HUES48 (cell line): ENCODE results near the gene DDX25.

Experiments used
- H3K27ac ChIP-seq: one replicate; pipeline ENCODE4 v1.7.0; 2013; ENCODE audit warnings: low read depth, low read length, inconsistent platforms
- H3K27me3 ChIP-seq: 2 replicates; pipeline ENCODE4 v1.6.1; 2013; ENCODE audit warnings: mild to moderate bottlenecking, low read length; ENCODE audit not compliant: control insufficient read depth, insufficient read depth
- H3K36me3 ChIP-seq: 2 replicates; pipeline ENCODE4 v1.6.1; 2013; ENCODE audit warnings: low read length; ENCODE audit not compliant: control insufficient read depth, insufficient read depth
- H3K4me1 ChIP-seq: 2 replicates; pipeline ENCODE4 v1.6.1; 2013; ENCODE audit warnings: mild to moderate bottlenecking, low read length; ENCODE audit not compliant: control insufficient read depth, insufficient read depth
- H3K4me3 ChIP-seq: 2 replicates; pipeline ENCODE4 v1.5.1; 2013; ENCODE audit warnings: mild to moderate bottlenecking, low read depth, low read length
- H3K9ac ChIP-seq: 2 replicates; pipeline ENCODE4 v1.6.1; 2013; ENCODE audit warnings: mild to moderate bottlenecking, low read depth, low read length, moderate library complexity
- H3K9me3 ChIP-seq: 2 replicates; pipeline ENCODE4 v1.6.1; 2013; ENCODE audit warnings: low read length; ENCODE audit not compliant: control insufficient read depth, insufficient read depth

Gene DDX25

GRCh38 chr11:125925804-125926203, 21.5 kb downstream of the DDX25 start:
- peaks cover 2% of the 10 kb centered on the region; the same call in 1 of the 2 replicates for H3K4me1 ChIP-seq
- no peaks in the 10 kb centered on the region for H3K36me3 ChIP-seq
- no peaks in the 10 kb centered on the region for H3K9me3 ChIP-seq
- H3K27ac ChIP-seq, result no peak overlapping the region
- no peak overlapping the region for H3K4me3 ChIP-seq
- no peak overlapping the region for H3K9ac ChIP-seq
- no peaks in the 10 kb centered on the region for H3K27me3 ChIP-seq

GRCh38 chr11:125926682-125927081, 22.4 kb downstream of the DDX25 start:
- no peak overlapping the region for H3K4me3 ChIP-seq
- no peaks in the 10 kb centered on the region for H3K9me3 ChIP-seq
- H3K4me1 ChIP-seq, result peaks cover 2% of the 10 kb centered on the region; the same call in 1 of the 2 replicates
- H3K27ac ChIP-seq, result no peak overlapping the region
- no peak overlapping the region for H3K9ac ChIP-seq
- no peaks in the 10 kb centered on the region for H3K36me3 ChIP-seq
- no peaks in the 10 kb centered on the region for H3K27me3 ChIP-seq

GRCh38 chr11:125929445-125930075, 25.3 kb downstream of the DDX25 start:
- Histone ChIP-seq H3K9me3 (no peaks in the 10 kb centered on the region), H3K27me3 (no peaks in the 10 kb centered on the region), H3K36me3 (no peaks in the 10 kb centered on the region), H3K27ac (no peak overlapping the region), H3K4me3 (no peak overlapping the region), H3K4me1 (peaks cover 24% of the 10 kb centered on the region), H3K9ac (no peak overlapping the region)

GRCh38 chr11:125930076-125930450, 25.8 kb downstream of the DDX25 start:
- no peaks in the 10 kb centered on the region for H3K36me3 ChIP-seq
- H3K27ac ChIP-seq, result no peak overlapping the region
- H3K4me1 ChIP-seq, result peaks cover 24% of the 10 kb centered on the region
- H3K9me3 ChIP-seq, result no peaks in the 10 kb centered on the region
- H3K4me3 ChIP-seq, result no peak overlapping the region
- no peaks in the 10 kb centered on the region for H3K27me3 ChIP-seq
- H3K9ac ChIP-seq, result no peak overlapping the region

GRCh38 chr11:125931116-125931515, 26.8 kb downstream of the DDX25 start:
- no peak overlapping the region for H3K27ac ChIP-seq
- no peaks in the 10 kb centered on the region for H3K27me3 ChIP-seq
- peaks cover 22% of the 10 kb centered on the region for H3K4me1 ChIP-seq
- no peak overlapping the region for H3K9ac ChIP-seq
- no peaks in the 10 kb centered on the region for H3K9me3 ChIP-seq
- H3K36me3 ChIP-seq, result no peaks in the 10 kb centered on the region
- H3K4me3 ChIP-seq, result no peak overlapping the region

- Histone ChIP-seq H3K36me3 (no peaks in the 10 kb centered on the region), H3K4me3 (no peak overlapping the region), H3K9ac (no peak overlapping the region), H3K27me3 (no peaks in the 10 kb centered on the region), H3K9me3 (no peaks in the 10 kb centered on the region), H3K27ac (no peak overlapping the region), H3K4me1 (peaks cover 22% of the 10 kb centered on the region)
Measured at GRCh38 chr11:125931668-125932067, 27.4 kb downstream of the DDX25 start.

- Histone ChIP-seq H3K27me3 (no peaks in the 10 kb centered on the region), H3K4me1 (peaks cover 22% of the 10 kb centered on the region), H3K9me3 (no peaks in the 10 kb centered on the region), H3K9ac (no peak overlapping the region), H3K36me3 (no peaks in the 10 kb centered on the region), H3K4me3 (no peak overlapping the region), H3K27ac (no peak overlapping the region)
Measured at GRCh38 chr11:125932301-125932700, 28.0 kb downstream of the DDX25 start.

GRCh38 chr11:125933030-125933813, 28.9 kb downstream of the DDX25 start:
- H3K4me3 ChIP-seq, result no peak overlapping the region; the same call in 1 of the 2 replicates
- no peaks in the 10 kb centered on the region for H3K36me3 ChIP-seq
- H3K27me3 ChIP-seq, result no peaks in the 10 kb centered on the region
- no peak overlapping the region for H3K27ac ChIP-seq
- H3K9ac ChIP-seq, result 0 out of 2 replicates have a peak overlapping the region, but pooled peaks have one; percentile 2
- H3K4me1 ChIP-seq, result peaks cover 22% of the 10 kb centered on the region
- H3K9me3 ChIP-seq, result no peaks in the 10 kb centered on the region

- H3K9me3 ChIP-seq, result no peaks in the 10 kb centered on the region
- H3K36me3 ChIP-seq, result no peaks in the 10 kb centered on the region
- H3K27ac ChIP-seq, result no peak overlapping the region
- H3K9ac ChIP-seq, result no peak overlapping the region
- H3K4me3 ChIP-seq, result no peak overlapping the region
- H3K27me3 ChIP-seq, result no peaks in the 10 kb centered on the region
- H3K4me1 ChIP-seq, result peaks cover 22% of the 10 kb centered on the region
Measured at GRCh38 chr11:125934473-125934872, 30.2 kb downstream of the DDX25 start.

GRCh38 chr11:125935056-125935455, 30.7 kb downstream of the DDX25 start:
- no peak overlapping the region for H3K4me3 ChIP-seq
- no peaks in the 10 kb centered on the region for H3K36me3 ChIP-seq
- H3K9ac ChIP-seq, result no peak overlapping the region
- no peaks in the 10 kb centered on the region for H3K9me3 ChIP-seq
- no peak overlapping the region for H3K27ac ChIP-seq
- H3K4me1 ChIP-seq, result peaks cover 22% of the 10 kb centered on the region
- H3K27me3 ChIP-seq, result no peaks in the 10 kb centered on the region

GRCh38 chr11:125935618-125936199, 31.4 kb downstream of the DDX25 start:
- Histone ChIP-seq H3K4me1 (peaks cover 22% of the 10 kb centered on the region), H3K9ac (no peak overlapping the region), H3K27ac (no peak overlapping the region), H3K36me3 (no peaks in the 10 kb centered on the region), H3K27me3 (no peaks in the 10 kb centered on the region), H3K4me3 (no peak overlapping the region), H3K9me3 (no peaks in the 10 kb centered on the region)
